Panc1 (cell line): ENCODE results near the gene SOX12. TPM values are rescaled to one million over a fixed set of nuclear protein-coding genes. Genes with fewer than 3 reads are reported as not detected.
"Not testable (repeated sequence)": the region's sequence is repeated elsewhere in the genome, so short reads cannot be mapped to it uniquely, and the experiment has no call there.

Experiments
- ATAC-seq: fragments of 200-7000 bp; cut with Tn5 transposase; 2 replicates; pipeline ENCODE4 v1.9.1; 2020; ENCODE audit warnings: mild to moderate bottlenecking, moderate library complexity
- BruUV-seq: library from RNA; stranded (reverse); fragments of 400-500 nt; replicated peaks from 2 replicates; lab custom pipeline; 2021; lab: Mats Ljungman, UMichigan
- CTCF ChIA-PET: fragments of 300-600 bp; sonication (Branson Sonifier 250); formaldehyde crosslinking; loops from one replicate; lab custom pipeline; 2022; ENCODE audit warnings: antibody characterized with exemption; lab: Charles Lee
- POLR2A ChIA-PET: fragments of 300-600 bp; sonication (Branson Sonifier 250); formaldehyde crosslinking; loops from one replicate; lab custom pipeline; 2022; ENCODE audit warnings: antibody characterized with exemption; lab: Charles Lee
- DNase-seq: peaks from one replicate; pipeline ENCODE4 v3.0.0-alpha.2; 2010; ENCODE audit warnings: low read depth, low spot score
- H3K27ac ChIP-seq: 2 replicates; pipeline ENCODE4 v1.5.1; 2011; ENCODE audit warnings: mild to moderate bottlenecking, low read length, inconsistent platforms
- H3K27me3 ChIP-seq: fragments of 200-500 bp; sonication (Bioruptor generic); 2 replicates; pipeline ENCODE4 v1.6.0; 2014; ENCODE audit warnings: low read length, inconsistent platforms; ENCODE audit not compliant: control insufficient read depth, insufficient read depth
- H3K36me3 ChIP-seq: fragments of 200-500 bp; sonication (Bioruptor generic); 2 replicates; pipeline ENCODE4 v1.5.1; 2014; ENCODE audit warnings: inconsistent platforms, mild to moderate bottlenecking, low read length, moderate library complexity; ENCODE audit not compliant: control insufficient read depth, insufficient read depth
- H3K4me1 ChIP-seq: 2 replicates; pipeline ENCODE4 v1.5.1; 2011; ENCODE audit warnings: inconsistent platforms, mild to moderate bottlenecking, low read length, moderate library complexity; ENCODE audit not compliant: control insufficient read depth, insufficient read depth
- H3K4me3 ChIP-seq, 2 experiments: 2 replicates each; pipeline ENCODE4 v1.5.1; 2011 to 2012; ENCODE audit warnings: low read depth in 2 of 2, low read length in 2 of 2, mild to moderate bottlenecking in 2 of 2, inconsistent platforms in 1 of 2, moderate library complexity in 1 of 2
- H3K9me3 ChIP-seq: fragments of 200-500 bp; sonication (Bioruptor generic); 2 replicates; pipeline ENCODE4 v1.5.1; 2014; ENCODE audit warnings: low read depth, mild to moderate bottlenecking, inconsistent platforms, low read length, moderate library complexity; ENCODE audit not compliant: control insufficient read depth, insufficient read depth
- CTCF ChIP-seq: fragments of 450-650 bp; IDR thresholded peaks from 2 replicates; pipeline ENCODE4 v1.5.1; 2017; ENCODE audit warnings: mild to moderate bottlenecking
- POLR2AphosphoS5 ChIP-seq: IDR thresholded peaks from 2 replicates; pipeline ENCODE4 v1.6.1; 2012; ENCODE audit warnings: mild to moderate bottlenecking, low read depth, low read length, moderate library complexity
- REST ChIP-seq, 2 experiments: IDR thresholded peaks; 2 replicates each; pipeline ENCODE4 v1.6.1; 2011 to 2012; ENCODE audit warnings: low read depth in 2 of 2, control low read depth in 1 of 2, low read length in 1 of 2, mild to moderate bottlenecking in 1 of 2, moderate library complexity in 1 of 2; ENCODE audit not compliant: insufficient read depth in 1 of 2
- SIN3A ChIP-seq: IDR thresholded peaks from 2 replicates; pipeline ENCODE4 v1.6.1; 2012; ENCODE audit warnings: low read depth, mild to moderate bottlenecking, low read length, moderate library complexity, borderline replicate concordance; ENCODE audit not compliant: insufficient read depth
- TCF7L2 ChIP-seq: IDR thresholded peaks from 2 replicates; pipeline ENCODE4 v1.6.1; 2011; ENCODE audit warnings: mild to moderate bottlenecking, low read depth, low read length, inconsistent platforms
- in situ Hi-C: cut with HindIII; loops from 2 replicates; pipeline ENCODE4 v1.10.0; 2016; ENCODE audit warnings: low sequenced_read_pairs, low pct_unique_long_range_greater_than_20kb
- intact Hi-C: fragments of 100-400 bp; cut with micrococcal nuclease; formaldehyde crosslinking; loops from one replicate; pipeline ENCODE4 v1.10.0; 2022; ENCODE audit not compliant: unreplicated experiment
- total RNA-seq: library from RNA; stranded (reverse); gene quantifications from one replicate; pipeline ENCODE4 v1.2.1, GENCODE V29; 2021; ENCODE audit not compliant: unreplicated experiment

The SOX12 gene
- total RNA-seq, 1 experiment from 2014 or later = 48.6 TPM

DNA sequence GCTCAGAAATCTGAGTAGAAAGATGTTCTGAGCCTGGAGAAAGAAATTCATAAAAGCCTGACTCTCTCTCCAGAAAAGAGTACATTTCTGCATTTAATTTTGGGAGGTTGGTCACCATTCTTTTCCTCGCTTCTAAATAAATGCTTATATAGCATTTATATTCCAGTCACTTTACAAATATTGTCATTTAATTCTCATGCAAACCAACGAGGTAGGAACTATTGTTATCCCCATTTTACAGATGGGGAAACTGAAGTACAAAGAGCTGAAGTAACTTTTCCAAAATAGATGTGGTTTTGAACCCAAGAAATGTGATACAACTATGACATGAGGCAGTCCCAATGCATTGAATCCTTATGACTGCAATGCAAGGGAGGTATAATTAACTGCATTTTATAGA lies 50.7 kb downstream of the SOX12 start:
- Histone ChIP-seq H3K9me3 (no peaks in the 10 kb centered on the region), H3K4me1 (peaks cover 15% of the 10 kb centered on the region; the same call in 1 of the 2 replicates), H3K36me3 (no peaks in the 10 kb centered on the region), H3K27me3 (no peaks in the 10 kb centered on the region), H3K27ac (no peak overlapping the region; the same call in 1 of the 2 replicates), H3K4me3 (no peak overlapping the region)
- ATAC-seq = no peak
- no peak for TF ChIP-seq POLR2AphosphoS5
- TF ChIP-seq TCF7L2 = no peak
- no peak for TF ChIP-seq SIN3A
- TF ChIP-seq REST (IDR thresholded peaks at IDR 0.05; ENCODE audit: insufficient read depth in 1 of 2, low read depth in 2 of 2, low read length in 1 of 2) = no peak
- CTCF ChIA-PET = no interaction called here
- DNase-seq = no peak
- POLR2A ChIA-PET = no interaction called here
- intact Hi-C loops (no loop called here), in situ Hi-C loops (no loop called here)
- BruUV-seq = no TSS peak

GRCh38 chr20:376750-377149 lies 51.4 kb downstream of the SOX12 start:
- no peak overlapping the region; the same call in 1 of the 2 replicates for H3K27ac ChIP-seq
- POLR2A ChIA-PET = no interaction called here

DNA sequence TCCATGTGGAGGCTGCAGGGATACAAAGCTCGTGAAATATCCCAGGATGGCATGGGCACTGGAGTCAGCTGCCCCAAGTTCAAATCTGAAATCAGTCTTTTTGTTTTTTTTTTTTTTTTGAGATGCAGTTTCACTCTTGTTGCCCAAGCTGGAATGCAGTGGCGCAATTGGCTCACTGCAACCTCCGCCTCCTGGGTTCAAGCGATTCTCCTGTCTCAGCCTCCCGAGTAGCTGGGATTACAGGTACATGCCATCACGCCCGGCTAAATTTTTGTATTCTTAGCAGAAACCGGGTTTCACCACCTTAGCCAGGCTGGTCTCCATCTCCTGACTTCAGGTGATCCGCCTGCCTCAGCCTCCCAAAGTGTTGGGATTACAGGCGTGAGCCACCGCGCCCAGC lies 52.2 kb downstream of the SOX12 start:
- peaks cover 13% of the 10 kb centered on the region for H3K4me1 ChIP-seq
- DNase-seq, CTCF ChIA-PET, H3K4me3 ChIP-seq, intact Hi-C loops, H3K36me3 ChIP-seq, ATAC-seq, POLR2A ChIA-PET, BruUV-seq, H3K27me3 ChIP-seq, in situ Hi-C loops, H3K9me3 ChIP-seq: not testable (repeated sequence)
- peak overlapping the region; percentile 78; the same call in 1 of the 2 replicates for H3K27ac ChIP-seq

More at GRCh38 chr20:376750-377149, 51.4 kb downstream of the SOX12 start:
- Histone ChIP-seq H3K27me3 (no peaks in the 10 kb centered on the region), H3K4me1 (peaks cover 15% of the 10 kb centered on the region; the same call in 1 of the 2 replicates), H3K4me3 (no peak overlapping the region), H3K9me3 (no peaks in the 10 kb centered on the region), H3K36me3 (no peaks in the 10 kb centered on the region)
- intact Hi-C loops = no loop called here
- in situ Hi-C loops = no loop called here
- no peak for ATAC-seq
- CTCF ChIA-PET = no interaction called here
- TF ChIP-seq POLR2AphosphoS5 = no peak
- TF ChIP-seq CTCF = no peak
- TF ChIP-seq TCF7L2 = no peak
- TF ChIP-seq SIN3A = no peak
- no peak for TF ChIP-seq REST (IDR thresholded peaks at IDR 0.05; ENCODE audit: insufficient read depth in 1 of 2, low read depth in 2 of 2, low read length in 1 of 2)
- BruUV-seq = no TSS peak
- DNase-seq = no peak
